HepG2 (cell line): ENCODE measurements around the gene FURIN. TPM values are rescaled to one million over a fixed set of nuclear protein-coding genes. Genes with fewer than 3 reads are reported as not detected.

Experiments used
- HIVEP1 ChIP-seq: sonication (generic); formaldehyde crosslinking; IDR thresholded peaks from 2 replicates; pipeline ENCODE4 v1.4.0; 2020; ENCODE audit warnings: mild to moderate bottlenecking, missing genetic modification reagents
- HOXA3 ChIP-seq: sonication (generic); formaldehyde crosslinking; IDR thresholded peaks from 2 replicates; pipeline ENCODE4 v1.5.0; 2020; ENCODE audit warnings: missing genetic modification reagents
- KAT2B ChIP-seq: fragments of 150-350 bp; IDR thresholded peaks from 2 replicates; pipeline ENCODE4 v1.6.1; 2014; ENCODE audit warnings: low read depth, low read length, borderline replicate concordance
- KDM2A ChIP-seq: sonication (generic); formaldehyde crosslinking; IDR thresholded peaks from 2 replicates; pipeline ENCODE4 v1.4.0; 2020; ENCODE audit warnings: low read depth, missing genetic modification reagents, borderline replicate concordance
- KLF12 ChIP-seq: sonication (generic); formaldehyde crosslinking; IDR thresholded peaks from 2 replicates; pipeline ENCODE4 v1.4.0; 2020; ENCODE audit warnings: missing genetic modification reagents, borderline replicate concordance
- KLF9 ChIP-seq: IDR thresholded peaks from 2 replicates; pipeline ENCODE4 v1.6.1; 2016; ENCODE audit warnings: low read depth
- NONO ChIP-seq, 2 experiments: fragments of 450-650 bp in 1 of 2; sonication (generic) in 1 of 2; formaldehyde crosslinking in 1 of 2; IDR thresholded peaks in 1 of 2; conservative IDR thresholded peaks in 1 of 2; 2 replicates each; pipeline versions ENCODE4 v1.6.1 to v1.8.0; 2017 to 2022; ENCODE audit warnings: mild to moderate bottlenecking in 1 of 2, missing genetic modification reagents in 1 of 2, moderate library complexity in 1 of 2
- RBFOX2 ChIP-seq: fragments of 200-400 bp; formaldehyde crosslinking; IDR thresholded peaks from 2 replicates; pipeline ENCODE4 v1.6.1; 2017; ENCODE audit warnings: low read depth, mild to moderate bottlenecking, low read length
- RBM22 ChIP-seq: fragments of 200-400 bp; formaldehyde crosslinking; optimal IDR thresholded peaks from 2 replicates; pipeline ENCODE3; 2017; ENCODE audit warnings: mild to moderate bottlenecking, low read length, moderate library complexity
- REPIN1 ChIP-seq: sonication (generic); formaldehyde crosslinking; IDR thresholded peaks from 2 replicates; pipeline ENCODE4 v1.8.0; 2022; ENCODE audit warnings: missing genetic modification reagents, low read depth, mild to moderate bottlenecking, borderline replicate concordance
- SALL1 ChIP-seq: sonication (generic); formaldehyde crosslinking; IDR thresholded peaks from 2 replicates; pipeline ENCODE4 v1.8.0; 2022; ENCODE audit warnings: mild to moderate bottlenecking, missing genetic modification reagents
- SAP130 ChIP-seq: IDR thresholded peaks from 2 replicates; pipeline ENCODE4 v1.6.1; 2016; ENCODE audit warnings: low read depth
- SRF ChIP-seq: IDR thresholded peaks from 2 replicates; pipeline ENCODE4 v1.6.1; 2011; ENCODE audit warnings: mild to moderate bottlenecking, low read depth, low read length, moderate library complexity
- TEAD3 ChIP-seq: optimal IDR thresholded peaks from 2 replicates; pipeline ENCODE3; 2016; ENCODE audit warnings: borderline replicate concordance
- ZFP90 ChIP-seq: sonication (generic); formaldehyde crosslinking; IDR thresholded peaks from 2 replicates; pipeline ENCODE4 v1.8.0; 2022; ENCODE audit warnings: missing genetic modification reagents, mild to moderate bottlenecking, inconsistent platforms, borderline replicate concordance
- ZNF333 ChIP-seq: sonication (generic); formaldehyde crosslinking; IDR thresholded peaks from 2 replicates; pipeline ENCODE4 v1.4.0; 2020; ENCODE audit warnings: mild to moderate bottlenecking, missing genetic modification reagents, borderline replicate concordance
- ZNF354B ChIP-seq: sonication (generic); formaldehyde crosslinking; IDR thresholded peaks from 2 replicates; pipeline ENCODE4 v1.8.0; 2022; ENCODE audit warnings: mild to moderate bottlenecking, missing genetic modification reagents
- ZNF501 ChIP-seq: sonication (generic); formaldehyde crosslinking; IDR thresholded peaks from 2 replicates; pipeline ENCODE4 v1.5.1; 2020; ENCODE audit warnings: mild to moderate bottlenecking, moderate library complexity, missing genetic modification reagents
- ZNF672 ChIP-seq: sonication (generic); formaldehyde crosslinking; IDR thresholded peaks from 2 replicates; pipeline ENCODE4 v1.8.1; 2022; ENCODE audit warnings: missing genetic modification reagents
- ZNF788 ChIP-seq: sonication (generic); formaldehyde crosslinking; IDR thresholded peaks from 2 replicates; pipeline ENCODE4 v1.5.0; 2020; ENCODE audit warnings: mild to moderate bottlenecking, missing genetic modification reagents, borderline replicate concordance
- ZSCAN31 ChIP-seq: sonication (generic); formaldehyde crosslinking; IDR thresholded peaks from 2 replicates; pipeline ENCODE4 v1.5.0; 2020; ENCODE audit warnings: low read depth, mild to moderate bottlenecking, missing genetic modification reagents
- polyA plus RNA-seq, 8 experiments: library from polyadenylated mRNA; depleted of rRNA in 3 of 8; stranded (reverse) in 7 of 8; unstranded in 1 of 8; fragments of >200 nt; fragmentation: Illumina TruSeq in 4 of 8; extraction: Trizol in 4 of 8; gene quantifications; 2 replicates each; pipeline versions ENCODE4 v1.2.1 to v1.2.3, GENCODE V29; 2011 to 2016; ENCODE audit warnings: low read depth in 4 of 8, missing spikeins in 1 of 8, mixed read lengths in 1 of 8; ENCODE audit not compliant: insufficient read depth in 1 of 8
- total RNA-seq, 5 experiments: library from RNA; depleted of rRNA; stranded (reverse); fragments of >200 nt; fragmentation: Illumina TruSeq; extraction: Trizol; gene quantifications; 2 replicates each; pipeline ENCODE4 v1.2.3, GENCODE V29; 2016; ENCODE audit warnings: low read depth in 1 of 5
- TF ChIP-seq, protein P1 (sequence below): sonication (generic); formaldehyde crosslinking; IDR thresholded peaks from 2 replicates; pipeline ENCODE4 v1.4.0; 2020; ENCODE audit warnings: missing genetic modification reagents, borderline replicate concordance
- TF ChIP-seq, protein P2 (sequence below): sonication (generic); formaldehyde crosslinking; IDR thresholded peaks from 2 replicates; pipeline ENCODE4 v1.5.0; 2020; ENCODE audit warnings: mild to moderate bottlenecking, missing genetic modification reagents, borderline replicate concordance

The FURIN gene
- total and polyA plus RNA-seq, 2 of the 13 experiments (the other 11 are each of a cell fraction or from before 2014, with no cell fraction given) = 15.2 to 17.4 TPM

DNA sequence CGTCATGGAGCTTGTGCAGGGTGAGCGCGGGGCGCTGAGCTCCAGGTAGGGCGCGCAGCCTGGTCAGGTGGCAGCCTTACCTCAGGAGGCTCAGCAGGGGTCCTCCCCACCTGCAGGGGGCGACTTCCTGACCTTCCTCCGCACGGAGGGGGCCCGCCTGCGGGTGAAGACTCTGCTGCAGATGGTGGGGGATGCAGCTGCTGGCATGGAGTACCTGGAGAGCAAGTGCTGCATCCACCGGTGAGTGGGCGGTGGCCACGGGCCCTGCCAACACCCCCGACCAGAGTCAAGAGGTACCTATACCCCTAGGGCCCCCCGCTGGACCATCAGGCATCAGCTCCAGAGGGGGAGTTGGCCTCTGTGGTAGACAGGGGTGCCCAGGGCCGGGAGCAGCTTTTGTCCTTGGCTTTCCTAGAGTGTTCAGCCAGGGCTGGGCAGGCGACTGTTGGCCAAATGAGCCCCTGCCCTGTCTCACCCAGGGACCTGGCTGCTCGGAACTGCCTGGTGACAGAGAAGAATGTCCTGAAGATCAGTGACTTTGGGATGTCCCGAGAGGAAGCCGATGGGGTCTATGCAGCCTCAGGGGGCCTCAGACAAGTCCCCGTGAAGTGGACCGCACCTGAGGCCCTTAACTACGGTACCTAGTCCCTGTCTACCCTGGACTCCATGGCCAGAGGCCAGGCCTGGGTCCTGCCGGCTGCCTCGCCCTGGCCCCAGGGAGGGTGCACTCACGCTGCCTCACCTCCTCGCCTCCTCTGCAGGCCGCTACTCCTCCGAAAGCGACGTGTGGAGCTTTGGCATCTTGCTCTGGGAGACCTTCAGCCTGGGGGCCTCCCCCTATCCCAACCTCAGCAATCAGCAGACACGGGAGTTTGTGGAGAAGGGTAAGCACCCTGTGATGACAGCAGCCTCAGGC, 25.0 kb downstream of the FURIN start (continued):
- TF ChIP-seq KAT2B (no peak), RBFOX2 (peak; percentile 57), ZFP90 (0 out of 2 replicates have a peak, but pooled peaks have one; percentile 38), RBM22 (no peak), ZNF788 (peak; percentile 58; the same call in 1 of the 2 replicates), SAP130 (CRISPR knock-in tag) (peak; percentile 40; the same call in 1 of the 2 replicates), SRF (no peak), KLF12 (CRISPR knock-in tag) (0 out of 2 replicates have a peak, but pooled peaks have one; percentile 53), REPIN1 (CRISPR knock-in tag) (0 out of 2 replicates have a peak, but pooled peaks have one; percentile 35), ZNF501 (peak; percentile 55; the same call in 1 of the 2 replicates), HIVEP1 (CRISPR knock-in tag) (0 out of 2 replicates have a peak, but pooled peaks have one; percentile 32), KDM2A (peak; percentile 76; the same call in 1 of the 2 replicates), TEAD3 (CRISPR knock-in tag) (peak; percentile 6), ZNF354B (CRISPR knock-in tag) (no peak), SALL1 (CRISPR knock-in tag) (no peak; the same call in 1 of the 2 replicates), ZNF333 (CRISPR knock-in tag) (0 out of 2 replicates have a peak, but pooled peaks have one; percentile 34), ZSCAN31 (CRISPR knock-in tag) (0 out of 2 replicates have a peak, but pooled peaks have one; percentile 21), ZNF672 (CRISPR knock-in tag) (no peak), KLF9 (no peak), NONO (IDR thresholded peaks at IDR 0.05) (no peak), NONO (CRISPR knock-in tag; conservative IDR thresholded peaks at IDR 0.05) (peak; percentile 39; the same call in 1 of the 2 replicates), HOXA3 (CRISPR knock-in tag) (peak; percentile 71; the same call in 1 of the 2 replicates)
- TF ChIP-seq, protein P1, sequence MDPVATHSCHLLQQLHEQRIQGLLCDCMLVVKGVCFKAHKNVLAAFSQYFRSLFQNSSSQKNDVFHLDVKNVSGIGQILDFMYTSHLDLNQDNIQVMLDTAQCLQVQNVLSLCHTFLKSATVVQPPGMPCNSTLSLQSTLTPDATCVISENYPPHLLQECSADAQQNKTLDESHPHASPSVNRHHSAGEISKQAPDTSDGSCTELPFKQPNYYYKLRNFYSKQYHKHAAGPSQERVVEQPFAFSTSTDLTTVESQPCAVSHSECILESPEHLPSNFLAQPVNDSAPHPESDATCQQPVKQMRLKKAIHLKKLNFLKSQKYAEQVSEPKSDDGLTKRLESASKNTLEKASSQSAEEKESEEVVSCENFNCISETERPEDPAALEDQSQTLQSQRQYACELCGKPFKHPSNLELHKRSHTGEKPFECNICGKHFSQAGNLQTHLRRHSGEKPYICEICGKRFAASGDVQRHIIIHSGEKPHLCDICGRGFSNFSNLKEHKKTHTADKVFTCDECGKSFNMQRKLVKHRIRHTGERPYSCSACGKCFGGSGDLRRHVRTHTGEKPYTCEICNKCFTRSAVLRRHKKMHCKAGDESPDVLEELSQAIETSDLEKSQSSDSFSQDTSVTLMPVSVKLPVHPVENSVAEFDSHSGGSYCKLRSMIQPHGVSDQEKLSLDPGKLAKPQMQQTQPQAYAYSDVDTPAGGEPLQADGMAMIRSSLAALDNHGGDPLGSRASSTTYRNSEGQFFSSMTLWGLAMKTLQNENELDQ (CRISPR knock-in tag) = no peak
- TF ChIP-seq, protein P2, sequence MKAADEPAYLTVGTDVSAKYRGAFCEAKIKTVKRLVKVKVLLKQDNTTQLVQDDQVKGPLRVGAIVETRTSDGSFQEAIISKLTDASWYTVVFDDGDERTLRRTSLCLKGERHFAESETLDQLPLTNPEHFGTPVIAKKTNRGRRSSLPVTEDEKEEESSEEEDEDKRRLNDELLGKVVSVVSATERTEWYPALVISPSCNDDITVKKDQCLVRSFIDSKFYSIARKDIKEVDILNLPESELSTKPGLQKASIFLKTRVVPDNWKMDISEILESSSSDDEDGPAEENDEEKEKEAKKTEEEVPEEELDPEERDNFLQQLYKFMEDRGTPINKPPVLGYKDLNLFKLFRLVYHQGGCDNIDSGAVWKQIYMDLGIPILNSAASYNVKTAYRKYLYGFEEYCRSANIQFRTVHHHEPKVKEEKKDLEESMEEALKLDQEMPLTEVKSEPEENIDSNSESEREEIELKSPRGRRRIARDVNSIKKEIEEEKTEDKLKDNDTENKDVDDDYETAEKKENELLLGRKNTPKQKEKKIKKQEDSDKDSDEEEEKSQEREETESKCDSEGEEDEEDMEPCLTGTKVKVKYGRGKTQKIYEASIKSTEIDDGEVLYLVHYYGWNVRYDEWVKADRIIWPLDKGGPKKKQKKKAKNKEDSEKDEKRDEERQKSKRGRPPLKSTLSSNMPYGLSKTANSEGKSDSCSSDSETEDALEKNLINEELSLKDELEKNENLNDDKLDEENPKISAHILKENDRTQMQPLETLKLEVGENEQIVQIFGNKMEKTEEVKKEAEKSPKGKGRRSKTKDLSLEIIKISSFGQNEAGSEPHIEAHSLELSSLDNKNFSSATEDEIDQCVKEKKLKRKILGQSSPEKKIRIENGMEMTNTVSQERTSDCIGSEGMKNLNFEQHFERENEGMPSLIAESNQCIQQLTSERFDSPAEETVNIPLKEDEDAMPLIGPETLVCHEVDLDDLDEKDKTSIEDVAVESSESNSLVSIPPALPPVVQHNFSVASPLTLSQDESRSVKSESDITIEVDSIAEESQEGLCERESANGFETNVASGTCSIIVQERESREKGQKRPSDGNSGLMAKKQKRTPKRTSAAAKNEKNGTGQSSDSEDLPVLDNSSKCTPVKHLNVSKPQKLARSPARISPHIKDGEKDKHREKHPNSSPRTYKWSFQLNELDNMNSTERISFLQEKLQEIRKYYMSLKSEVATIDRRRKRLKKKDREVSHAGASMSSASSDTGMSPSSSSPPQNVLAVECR = peak; percentile 60
